GM12878 (cell line): ENCODE results near the gene GM2A. TPM values are rescaled to one million over a fixed set of nuclear protein-coding genes. Genes with fewer than 3 reads are reported as not detected.

Experiments
- CBX3 ChIP-seq: fragments of 200-600 bp; sonication (generic); IDR thresholded peaks from 2 replicates; pipeline ENCODE4 v1.6.1; 2016; ENCODE audit warnings: low read depth, borderline replicate concordance
- CREB1 ChIP-seq: IDR thresholded peaks from 2 replicates; pipeline ENCODE4 v1.6.1; 2012; ENCODE audit warnings: low read depth, mild to moderate bottlenecking, inconsistent platforms
- EGR1 ChIP-seq, 2 experiments: IDR thresholded peaks; 1 replicate in 1 of 2; 2 replicates in 1 of 2; pipeline ENCODE4 v1.6.1; 2011 to 2012; ENCODE audit warnings: low read depth in 2 of 2, low read length in 2 of 2, borderline replicate concordance in 1 of 2, mild to moderate bottlenecking in 1 of 2, moderate library complexity in 1 of 2
- FOXM1 ChIP-seq: IDR thresholded peaks from 2 replicates; pipeline ENCODE4 v1.6.1; 2012; ENCODE audit warnings: low read depth, mild to moderate bottlenecking, inconsistent platforms, low read length, moderate library complexity
- HDAC6 ChIP-seq: fragments of 200-600 bp; sonication (generic); IDR thresholded peaks from one replicate; pipeline ENCODE4 v1.8.0; 2017; ENCODE audit warnings: antibody characterized with exemption; ENCODE audit not compliant: unreplicated experiment
- IRF4 ChIP-seq: IDR thresholded peaks from 2 replicates; pipeline ENCODE4 v1.6.1; 2011; ENCODE audit warnings: low read depth, low read length
- JUNB ChIP-seq: IDR thresholded peaks from 2 replicates; pipeline ENCODE4 v1.6.1; 2016; ENCODE audit warnings: antibody characterized with exemption, mild to moderate bottlenecking
- NFIC ChIP-seq: IDR thresholded peaks from 2 replicates; pipeline ENCODE4 v1.6.1; 2012; ENCODE audit warnings: low read depth, mild to moderate bottlenecking, inconsistent platforms, low read length, moderate library complexity
- NR2F1 ChIP-seq: fragments of 450-650 bp; conservative IDR thresholded peaks from 2 replicates; pipeline ENCODE4 v1.6.1; 2017; ENCODE audit warnings: mild to moderate bottlenecking
- NRF1 ChIP-seq: conservative IDR thresholded peaks from 2 replicates; pipeline ENCODE4 v1.6.1; 2011; ENCODE audit warnings: mild to moderate bottlenecking, low read depth, low read length, improper control_type of control experiment
- PAX5 ChIP-seq: IDR thresholded peaks from 2 replicates; pipeline ENCODE4 v1.6.1; 2011; ENCODE audit warnings: low read depth, low read length, borderline replicate concordance
- RAD21 ChIP-seq: IDR thresholded peaks from 2 replicates; pipeline ENCODE4 v1.6.1; 2011; ENCODE audit warnings: mild to moderate bottlenecking, low read depth, low read length, moderate library complexity; ENCODE audit not compliant: insufficient read depth
- SIX5 ChIP-seq: IDR thresholded peaks from 2 replicates; pipeline ENCODE4 v1.6.1; 2011; ENCODE audit warnings: mild to moderate bottlenecking, low read depth, low read length, moderate library complexity; ENCODE audit not compliant: severe bottlenecking
- ZBTB4 ChIP-seq: fragments of 450-650 bp; formaldehyde crosslinking; IDR thresholded peaks from 2 replicates; pipeline ENCODE4 v1.4.0; 2022; ENCODE audit warnings: mild to moderate bottlenecking, moderate library complexity
- ZNF274 ChIP-seq: IDR thresholded peaks from one replicate; pipeline ENCODE4 v1.8.0; 2011; ENCODE audit not compliant: insufficient read length, insufficient read depth
- ZNF384 ChIP-seq: IDR thresholded peaks from 2 replicates; pipeline ENCODE4 v1.6.1; 2012; ENCODE audit warnings: low read depth, mild to moderate bottlenecking, low read length, improper control_type of control experiment, borderline replicate concordance
- polyA plus RNA-seq, 11 experiments: library from polyadenylated mRNA; depleted of rRNA in 4 of 11; unstranded in 6 of 11; stranded (reverse) in 5 of 11; fragments of >200 nt; fragmentation: Nextera tagmentation in 4 of 11; fragmentation: Illumina TruSeq in 1 of 11; extraction: Ambion mirVana in 4 of 11; extraction: Trizol in 1 of 11; gene quantifications; 1 replicate in 1 of 11; 2 replicates in 10 of 11; pipeline versions ENCODE4 v1.2.1 to v1.2.3, GENCODE V29; 2011 to 2016; ENCODE audit warnings: inconsistent platforms in 2 of 11, missing spikeins in 2 of 11, low read depth in 1 of 11
- total RNA-seq, 4 experiments: library from RNA; depleted of rRNA in 3 of 4; stranded (reverse); fragments of >200 nt in 3 of 4; fragmentation: Illumina TruSeq in 1 of 4; extraction: Trizol in 1 of 4; gene quantifications; 2 replicates each; pipeline versions ENCODE4 v1.2.1 to v1.2.3, GENCODE V29; 2013 to 2021
- TF ChIP-seq, protein P1 (sequence below): fragments of 450-650 bp; IDR thresholded peaks from 2 replicates; pipeline ENCODE4 v1.6.1; 2017; ENCODE audit warnings: mild to moderate bottlenecking, moderate library complexity
- TF ChIP-seq, protein P2 (sequence below): fragments of 450-650 bp; IDR thresholded peaks from 2 replicates; pipeline ENCODE4 v1.6.1; 2014; ENCODE audit warnings: mild to moderate bottlenecking
- TF ChIP-seq, protein P3 (sequence below): fragments of 450-650 bp; IDR thresholded peaks from 2 replicates; pipeline ENCODE4 v1.6.1; 2016; ENCODE audit warnings: mild to moderate bottlenecking

Gene GM2A
- total and polyA plus RNA-seq, 10 of the 15 experiments (the other 5 are each of a cell fraction or from before 2014, with no cell fraction given): 33.6 to 106 (median 68.2) TPM

DNA sequence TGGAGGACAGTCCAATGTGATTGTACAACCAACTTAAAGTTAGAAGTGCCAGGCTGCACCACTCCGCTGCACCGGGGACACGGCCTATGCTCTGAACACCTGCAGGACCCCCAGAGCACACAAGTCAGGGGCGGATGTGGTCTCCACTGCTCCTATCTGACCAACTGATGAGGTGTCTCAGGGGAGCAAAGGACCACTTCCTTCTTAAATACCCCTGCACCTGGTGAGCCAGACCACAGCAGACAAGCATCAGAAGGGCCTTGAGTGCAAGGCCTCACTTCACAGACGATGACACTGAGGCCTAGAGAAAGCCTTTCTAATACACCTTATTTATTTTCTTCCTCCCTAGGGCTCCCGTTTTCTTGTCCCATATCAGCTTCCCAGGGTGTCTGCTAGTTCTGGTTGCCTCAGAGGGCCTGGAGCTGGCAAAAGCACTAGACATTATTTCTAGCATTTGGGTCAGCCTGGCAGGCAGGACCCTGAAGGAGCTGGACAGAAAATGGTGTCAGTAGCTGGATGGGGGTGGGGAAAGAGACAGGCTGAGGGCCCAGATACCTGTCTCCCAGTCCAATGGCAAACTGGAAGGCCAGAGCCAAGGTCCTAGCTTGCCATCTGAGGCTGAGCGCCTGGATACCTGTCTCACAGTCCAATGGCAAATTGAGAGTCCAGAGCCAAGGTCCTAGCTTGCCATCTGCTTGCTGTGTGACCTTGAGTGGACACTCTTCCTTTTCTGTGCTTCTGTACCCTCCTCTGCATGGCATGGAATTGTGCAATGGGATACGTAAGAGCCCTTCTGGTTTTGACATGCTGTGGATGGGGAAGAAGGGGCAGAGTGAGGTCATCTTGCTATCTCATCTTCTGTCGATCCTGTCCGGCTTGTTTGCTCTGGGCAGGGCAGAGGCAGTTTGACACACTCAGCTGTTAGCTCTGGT, 38.1 kb upstream of the GM2A start (continued):
- TF ChIP-seq, protein P1, sequence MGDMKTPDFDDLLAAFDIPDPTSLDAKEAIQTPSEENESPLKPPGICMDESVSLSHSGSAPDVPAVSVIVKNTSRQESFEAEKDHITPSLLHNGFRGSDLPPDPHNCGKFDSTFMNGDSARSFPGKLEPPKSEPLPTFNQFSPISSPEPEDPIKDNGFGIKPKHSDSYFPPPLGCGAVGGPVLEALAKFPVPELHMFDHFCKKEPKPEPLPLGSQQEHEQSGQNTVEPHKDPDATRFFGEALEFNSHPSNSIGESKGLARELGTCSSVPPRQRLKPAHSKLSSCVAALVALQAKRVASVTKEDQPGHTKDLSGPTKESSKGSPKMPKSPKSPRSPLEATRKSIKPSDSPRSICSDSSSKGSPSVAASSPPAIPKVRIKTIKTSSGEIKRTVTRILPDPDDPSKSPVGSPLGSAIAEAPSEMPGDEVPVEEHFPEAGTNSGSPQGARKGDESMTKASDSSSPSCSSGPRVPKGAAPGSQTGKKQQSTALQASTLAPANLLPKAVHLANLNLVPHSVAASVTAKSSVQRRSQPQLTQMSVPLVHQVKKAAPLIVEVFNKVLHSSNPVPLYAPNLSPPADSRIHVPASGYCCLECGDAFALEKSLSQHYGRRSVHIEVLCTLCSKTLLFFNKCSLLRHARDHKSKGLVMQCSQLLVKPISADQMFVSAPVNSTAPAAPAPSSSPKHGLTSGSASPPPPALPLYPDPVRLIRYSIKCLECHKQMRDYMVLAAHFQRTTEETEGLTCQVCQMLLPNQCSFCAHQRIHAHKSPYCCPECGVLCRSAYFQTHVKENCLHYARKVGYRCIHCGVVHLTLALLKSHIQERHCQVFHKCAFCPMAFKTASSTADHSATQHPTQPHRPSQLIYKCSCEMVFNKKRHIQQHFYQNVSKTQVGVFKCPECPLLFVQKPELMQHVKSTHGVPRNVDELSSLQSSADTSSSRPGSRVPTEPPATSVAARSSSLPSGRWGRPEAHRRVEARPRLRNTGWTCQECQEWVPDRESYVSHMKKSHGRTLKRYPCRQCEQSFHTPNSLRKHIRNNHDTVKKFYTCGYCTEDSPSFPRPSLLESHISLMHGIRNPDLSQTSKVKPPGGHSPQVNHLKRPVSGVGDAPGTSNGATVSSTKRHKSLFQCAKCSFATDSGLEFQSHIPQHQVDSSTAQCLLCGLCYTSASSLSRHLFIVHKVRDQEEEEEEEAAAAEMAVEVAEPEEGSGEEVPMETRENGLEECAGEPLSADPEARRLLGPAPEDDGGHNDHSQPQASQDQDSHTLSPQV: peak; percentile 77; the same call in 1 of the 2 replicates
- TF ChIP-seq ZNF274: no peak
- TF ChIP-seq CBX3: no peak
- no peak for TF ChIP-seq ZNF384
- 0 out of 2 replicates have a peak, but pooled peaks have one; percentile 5 for TF ChIP-seq RAD21
- no peak for TF ChIP-seq SIX5
- TF ChIP-seq ZBTB4 (CRISPR knock-in tag): no peak
- peak; percentile 77 for TF ChIP-seq IRF4
- 0 out of 2 replicates have a peak, but pooled peaks have one; percentile 4 for TF ChIP-seq JUNB
- no peak for TF ChIP-seq NFIC
- TF ChIP-seq, protein P2, sequence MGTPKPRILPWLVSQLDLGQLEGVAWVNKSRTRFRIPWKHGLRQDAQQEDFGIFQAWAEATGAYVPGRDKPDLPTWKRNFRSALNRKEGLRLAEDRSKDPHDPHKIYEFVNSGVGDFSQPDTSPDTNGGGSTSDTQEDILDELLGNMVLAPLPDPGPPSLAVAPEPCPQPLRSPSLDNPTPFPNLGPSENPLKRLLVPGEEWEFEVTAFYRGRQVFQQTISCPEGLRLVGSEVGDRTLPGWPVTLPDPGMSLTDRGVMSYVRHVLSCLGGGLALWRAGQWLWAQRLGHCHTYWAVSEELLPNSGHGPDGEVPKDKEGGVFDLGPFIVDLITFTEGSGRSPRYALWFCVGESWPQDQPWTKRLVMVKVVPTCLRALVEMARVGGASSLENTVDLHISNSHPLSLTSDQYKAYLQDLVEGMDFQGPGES: no peak
- TF ChIP-seq, protein P3, sequence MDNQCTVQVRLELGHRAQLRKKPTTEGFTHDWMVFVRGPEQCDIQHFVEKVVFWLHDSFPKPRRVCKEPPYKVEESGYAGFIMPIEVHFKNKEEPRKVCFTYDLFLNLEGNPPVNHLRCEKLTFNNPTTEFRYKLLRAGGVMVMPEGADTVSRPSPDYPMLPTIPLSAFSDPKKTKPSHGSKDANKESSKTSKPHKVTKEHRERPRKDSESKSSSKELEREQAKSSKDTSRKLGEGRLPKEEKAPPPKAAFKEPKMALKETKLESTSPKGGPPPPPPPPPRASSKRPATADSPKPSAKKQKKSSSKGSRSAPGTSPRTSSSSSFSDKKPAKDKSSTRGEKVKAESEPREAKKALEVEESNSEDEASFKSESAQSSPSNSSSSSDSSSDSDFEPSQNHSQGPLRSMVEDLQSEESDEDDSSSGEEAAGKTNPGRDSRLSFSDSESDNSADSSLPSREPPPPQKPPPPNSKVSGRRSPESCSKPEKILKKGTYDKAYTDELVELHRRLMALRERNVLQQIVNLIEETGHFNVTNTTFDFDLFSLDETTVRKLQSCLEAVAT: peak; percentile 65; the same call in 1 of the 2 replicates
- no peak for TF ChIP-seq FOXM1
- peak; percentile 72 for TF ChIP-seq NR2F1
- no peak for TF ChIP-seq HDAC6
- peak in 1 of 2 experiments; percentile 24; a peak in 1 of 3 replicates for TF ChIP-seq EGR1 (IDR thresholded peaks at IDR 0.05; ENCODE audit: borderline replicate concordance in 1 of 2, low read depth in 2 of 2, low read length in 2 of 2)
- no peak for TF ChIP-seq NRF1
- peak; percentile 97 for TF ChIP-seq PAX5
- no peak for TF ChIP-seq CREB1
